Parathyroid adenoma (tissue), 2 donors: Measurements from ENCODE around the gene SYPL2.

Source experiments
- H2AFZ ChIP-seq: fragments of 300-600 bp; sonication (generic); one replicate; pipeline ENCODE4 v1.7.0; 2017; ENCODE audit warnings: antibody characterized with exemption, mild to moderate bottlenecking
- H3K27ac ChIP-seq: fragments of 300-600 bp; sonication (generic); one replicate; pipeline ENCODE4 v1.7.0; 2017
- H3K27me3 ChIP-seq: fragments of 300-600 bp; sonication (generic); one replicate; pipeline ENCODE4 v1.7.0; 2017; ENCODE audit warnings: low read length; ENCODE audit not compliant: control insufficient read depth, insufficient read depth
- H3K36me3 ChIP-seq: fragments of 300-600 bp; sonication (generic); one replicate; pipeline ENCODE4 v1.7.0; 2017; ENCODE audit warnings: low read length; ENCODE audit not compliant: control insufficient read depth, insufficient read depth
- H3K4me1 ChIP-seq: fragments of 300-600 bp; sonication (generic); one replicate; pipeline ENCODE4 v1.7.0; 2017; ENCODE audit warnings: control low read depth
- H3K4me2 ChIP-seq: fragments of 300-600 bp; sonication (generic); one replicate; pipeline ENCODE4 v1.7.0; 2017; ENCODE audit warnings: low read length
- H3K4me3 ChIP-seq: fragments of 300-600 bp; sonication (generic); one replicate; pipeline ENCODE4 v1.7.0; 2017; ENCODE audit warnings: low read depth, low read length
- H3K79me2 ChIP-seq: fragments of 300-600 bp; sonication (generic); one replicate; pipeline ENCODE4 v1.7.0; 2017; ENCODE audit warnings: control low read depth
- H3K9ac ChIP-seq: fragments of 300-600 bp; sonication (generic); one replicate; pipeline ENCODE4 v1.7.0; 2017; ENCODE audit warnings: mild to moderate bottlenecking
- H3K9me3 ChIP-seq: fragments of 300-600 bp; sonication (generic); one replicate; pipeline ENCODE4 v1.7.0; 2017; ENCODE audit warnings: low read length; ENCODE audit not compliant: control insufficient read depth
- TF ChIP-seq, protein P1 (sequence below): fragments of 300-600 bp; sonication (generic); IDR thresholded peaks from one replicate; pipeline ENCODE4 v1.7.0; 2017; ENCODE audit warnings: antibody characterized with exemption, mild to moderate bottlenecking
- donor health status: primary hyperparathyroidism.

The SYPL2 gene

DNA sequence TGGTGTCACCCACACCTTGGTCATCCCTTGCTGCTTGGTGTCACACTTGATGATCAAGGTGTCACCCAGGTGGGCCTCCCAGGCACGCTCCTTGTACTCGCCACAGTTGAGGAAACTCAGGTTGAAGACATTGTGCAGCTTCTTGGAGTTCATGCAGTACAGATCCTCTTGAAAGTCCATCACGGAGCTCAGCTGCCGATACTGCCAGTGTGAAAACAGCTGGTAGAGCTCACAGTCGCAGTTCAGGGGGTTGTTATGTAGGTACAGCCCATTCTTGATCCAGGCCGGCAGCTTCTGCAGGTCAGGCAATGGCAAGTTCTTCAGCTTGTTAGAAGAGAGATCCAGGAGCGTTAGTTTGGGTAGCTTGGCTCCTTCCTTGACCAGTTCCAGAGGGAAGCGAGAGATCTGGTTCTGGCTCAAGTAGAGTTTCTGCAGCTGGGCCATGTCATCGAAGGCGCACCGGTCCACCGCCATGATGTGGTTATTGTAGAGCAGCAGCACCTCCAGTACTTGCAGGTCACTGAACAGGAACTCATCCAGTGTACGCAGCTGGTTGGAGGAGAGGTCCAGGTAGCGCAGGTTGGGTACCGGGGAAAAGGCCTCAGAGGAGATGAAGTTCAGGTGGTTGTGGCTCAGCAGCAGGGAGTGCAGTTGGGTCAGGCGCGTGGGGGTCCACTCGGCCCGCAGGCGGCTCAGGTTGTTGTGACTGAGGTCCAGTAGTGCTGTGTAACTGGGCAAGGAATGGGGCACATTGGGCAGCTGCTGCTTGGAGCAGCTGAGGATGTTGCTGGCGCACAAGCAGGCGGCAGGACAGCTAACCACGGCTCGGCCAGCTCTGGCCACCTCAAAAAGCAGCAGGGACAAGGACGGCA is 41.9 kb downstream of the SYPL2 start:
- Histone ChIP-seq H3K36me3 (no peaks in the 10 kb centered on the region), H3K9ac (no peak overlapping the region), H3K4me1 (no peaks in the 10 kb centered on the region), H3K4me2 (peak overlapping the region; percentile 96), H3K79me2 (no peaks in the 10 kb centered on the region), H3K4me3 (peak overlapping the region; percentile 63), H3K27ac (no peak overlapping the region), H2AFZ (no peak overlapping the region), H3K27me3 (no peaks in the 10 kb centered on the region), H3K9me3 (no peaks in the 10 kb centered on the region)
- TF ChIP-seq, protein P1, sequence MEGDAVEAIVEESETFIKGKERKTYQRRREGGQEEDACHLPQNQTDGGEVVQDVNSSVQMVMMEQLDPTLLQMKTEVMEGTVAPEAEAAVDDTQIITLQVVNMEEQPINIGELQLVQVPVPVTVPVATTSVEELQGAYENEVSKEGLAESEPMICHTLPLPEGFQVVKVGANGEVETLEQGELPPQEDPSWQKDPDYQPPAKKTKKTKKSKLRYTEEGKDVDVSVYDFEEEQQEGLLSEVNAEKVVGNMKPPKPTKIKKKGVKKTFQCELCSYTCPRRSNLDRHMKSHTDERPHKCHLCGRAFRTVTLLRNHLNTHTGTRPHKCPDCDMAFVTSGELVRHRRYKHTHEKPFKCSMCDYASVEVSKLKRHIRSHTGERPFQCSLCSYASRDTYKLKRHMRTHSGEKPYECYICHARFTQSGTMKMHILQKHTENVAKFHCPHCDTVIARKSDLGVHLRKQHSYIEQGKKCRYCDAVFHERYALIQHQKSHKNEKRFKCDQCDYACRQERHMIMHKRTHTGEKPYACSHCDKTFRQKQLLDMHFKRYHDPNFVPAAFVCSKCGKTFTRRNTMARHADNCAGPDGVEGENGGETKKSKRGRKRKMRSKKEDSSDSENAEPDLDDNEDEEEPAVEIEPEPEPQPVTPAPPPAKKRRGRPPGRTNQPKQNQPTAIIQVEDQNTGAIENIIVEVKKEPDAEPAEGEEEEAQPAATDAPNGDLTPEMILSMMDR: no peak

DNA sequence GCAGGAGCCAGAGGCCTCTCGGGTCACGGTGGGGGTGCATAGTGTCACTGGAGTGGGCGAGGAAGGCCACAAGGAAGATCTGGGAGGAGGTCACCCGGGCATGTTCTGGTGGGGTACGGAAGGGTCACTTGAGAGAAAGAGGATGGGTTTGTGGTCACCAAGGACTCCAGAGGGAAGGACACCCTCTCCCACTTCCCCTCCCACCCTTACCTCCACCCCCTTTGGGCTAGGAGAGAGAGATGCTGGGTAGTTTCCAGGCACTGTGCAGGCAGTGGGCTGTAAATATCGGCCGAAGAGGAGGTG is 42.5 kb downstream of the SYPL2 start:
- Histone ChIP-seq H3K4me3 (peak overlapping the region; percentile 63), H2AFZ (peak overlapping the region; percentile 51)

DNA sequence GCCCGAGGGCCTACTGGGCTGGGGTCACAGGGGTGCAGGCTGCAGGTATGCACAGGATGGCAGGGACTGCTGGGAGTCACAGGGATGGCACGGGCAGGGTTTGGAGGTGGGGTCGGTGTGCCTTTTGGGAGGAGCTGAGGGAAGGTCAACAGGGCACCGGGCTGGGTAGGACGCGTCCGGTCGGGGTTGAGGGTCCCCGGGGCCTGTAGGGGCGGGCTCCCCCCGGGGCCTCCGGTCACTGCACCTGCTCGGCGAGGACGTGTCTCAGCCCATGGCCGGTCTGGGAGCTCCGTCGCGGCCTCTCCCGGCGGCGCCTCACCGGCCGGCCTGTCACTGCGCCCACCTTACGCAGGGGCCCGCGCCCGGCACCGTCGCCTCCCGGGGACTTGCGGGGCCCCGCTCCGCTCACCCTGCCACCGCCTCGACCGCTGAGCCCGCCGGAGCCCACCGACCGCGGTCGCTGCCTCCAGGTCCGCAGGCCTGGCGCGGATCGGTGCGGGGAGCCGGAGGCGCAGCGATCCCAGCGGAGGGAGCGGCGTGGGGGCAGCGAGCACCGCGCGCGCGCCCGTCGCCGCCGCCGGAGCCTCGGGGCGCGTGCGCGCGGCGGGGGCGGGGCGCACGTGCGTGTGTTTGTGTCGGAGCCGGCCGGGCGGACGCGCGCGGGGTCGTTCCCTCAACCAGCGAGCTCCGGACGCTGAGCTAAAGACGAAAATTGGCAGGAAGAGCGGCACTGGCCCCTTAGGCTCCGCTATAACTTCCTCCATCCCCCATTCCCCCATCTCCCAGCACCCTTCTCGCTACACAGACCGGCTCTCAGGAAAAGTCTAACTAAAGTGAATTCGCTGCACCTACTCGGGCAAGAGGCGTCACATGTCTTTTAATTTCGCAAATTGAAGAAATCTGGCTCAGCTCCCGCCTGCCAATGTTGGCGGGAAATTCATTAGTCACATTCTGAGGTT is 43.1 kb downstream of the SYPL2 start, which contains the start of gene AMIGO1:
Gene AMIGO1 (minus strand): TSS at position 552 of the 959 bp plus-strand sequence. CDS start 815 bp downstream, outside the sequence.
- H3K27me3 ChIP-seq: no peaks in the 10 kb centered on the region
- H3K9me3 ChIP-seq: no peaks in the 10 kb centered on the region
- no peak within 1 kb of the TSS for H3K27ac ChIP-seq
- no peaks in the 10 kb centered on the region for H3K4me1 ChIP-seq
- H3K4me3 ChIP-seq: peak within 1 kb of the TSS; percentile 63
- H3K36me3 ChIP-seq: no peaks in the 10 kb centered on the region
- peak within 1 kb of the TSS; percentile 96 for H3K4me2 ChIP-seq
- no peaks in the 10 kb centered on the region for H3K79me2 ChIP-seq
- H2AFZ ChIP-seq: peak within 1 kb of the TSS; percentile 84
- no peak within 1 kb of the TSS for H3K9ac ChIP-seq
- TF ChIP-seq, protein P1: no peak

More for the DNA sequence above, 42.5 kb downstream of the SYPL2 start:
- Histone ChIP-seq H3K36me3 (no peaks in the 10 kb centered on the region), H3K9ac (no peak overlapping the region), H3K27ac (no peak overlapping the region), H3K4me1 (no peaks in the 10 kb centered on the region), H3K4me2 (peak overlapping the region; percentile 96), H3K9me3 (no peaks in the 10 kb centered on the region), H3K79me2 (no peaks in the 10 kb centered on the region), H3K27me3 (no peaks in the 10 kb centered on the region)
- TF ChIP-seq, protein P1: no peak

DNA sequence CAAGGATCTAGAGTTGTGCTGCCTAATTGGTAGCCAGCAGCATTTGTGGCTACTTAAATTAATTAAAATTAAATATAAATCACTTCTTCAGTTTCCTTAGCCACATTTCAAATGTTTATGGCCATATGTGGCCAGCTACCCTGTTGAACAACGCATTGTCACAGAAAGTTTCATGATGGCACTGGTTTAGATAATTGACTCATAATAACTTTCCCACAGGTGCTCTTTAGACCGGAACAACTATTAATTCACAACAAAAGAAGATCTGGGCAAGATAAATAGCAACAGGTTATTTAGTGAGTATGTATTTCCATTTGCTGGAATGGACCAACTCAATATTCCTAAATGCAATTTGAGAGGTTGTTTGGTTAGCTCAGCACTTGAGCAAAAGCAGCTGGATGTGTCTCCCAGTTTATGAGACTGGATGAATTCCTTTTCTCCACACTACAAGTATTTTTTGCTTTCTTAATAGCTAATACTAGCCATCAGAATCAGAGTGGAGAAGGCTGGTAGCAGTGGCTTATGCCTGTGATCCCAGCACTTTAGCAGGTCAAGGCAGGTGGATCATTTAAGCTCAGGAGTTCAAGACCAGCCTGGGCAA is 46.9 kb downstream of the SYPL2 start:
- Histone ChIP-seq H3K9ac (no peak overlapping the region), H3K36me3 (no peaks in the 10 kb centered on the region)
- TF ChIP-seq, protein P1: no peak

More for the DNA sequence above, 46.9 kb downstream of the SYPL2 start:
- Histone ChIP-seq H3K27me3 (no peaks in the 10 kb centered on the region), H2AFZ (no peak overlapping the region), H3K79me2 (no peaks in the 10 kb centered on the region), H3K4me3 (no peak overlapping the region), H3K4me2 (no peak overlapping the region), H3K4me1 (no peaks in the 10 kb centered on the region), H3K9me3 (no peaks in the 10 kb centered on the region), H3K27ac (no peak overlapping the region)
